ENCODE data around the gene C5orf15.
"Not testable (repeated sequence)": the region's sequence is repeated elsewhere in the genome, so short reads cannot be mapped to it uniquely, and the experiment has no call there.

C5orf15 gene

GRCh38 chr5:133993185-133993936 is 24.9 kb upstream of the C5orf15 start:
- DNase-seq = no peak

GRCh38 chr5:133992429-133993155 is 24.2 kb upstream of the C5orf15 start:
- no peak for DNase-seq

GRCh38 chr5:133991171-133991910 is 22.9 kb upstream of the C5orf15 start:
- DNase-seq = no peak

- DNase-seq = no peak
These were observed 22.0 kb upstream of the C5orf15 start for GRCh38 chr5:133990396-133990795.

- no peak for DNase-seq
These were observed 17.2 kb upstream of the C5orf15 start for GRCh38 chr5:133985540-133986180.

- DNase-seq = no peak
These were observed 15.2 kb upstream of the C5orf15 start for GRCh38 chr5:133983674-133984073.

GRCh38 chr5:133981714-133982113 is 13.3 kb upstream of the C5orf15 start:
- DNase-seq = no peak

- DNase-seq = no peak
These were observed 12.2 kb upstream of the C5orf15 start for GRCh38 chr5:133980652-133981051.

GRCh38 chr5:133978943-133979342 is 10.5 kb upstream of the C5orf15 start:
- DNase-seq = no peak

- no peak for DNase-seq
These were observed 9.4 kb upstream of the C5orf15 start for GRCh38 chr5:133977858-133978257.

GRCh38 chr5:133977161-133977787 is 8.8 kb upstream of the C5orf15 start:
- no peak for DNase-seq

GRCh38 chr5:133975546-133975945 is 7.1 kb upstream of the C5orf15 start:
- not testable (repeated sequence) for DNase-seq

- DNase-seq = no peak
These were observed 5.7 kb upstream of the C5orf15 start for GRCh38 chr5:133974142-133974541.

GRCh38 chr5:133970325-133970909 is 2.0 kb upstream of the C5orf15 start:
- DNase-seq = no peak

GRCh38 chr5:133969654-133970324 is 1.4 kb upstream of the C5orf15 start:
- no peak for DNase-seq

GRCh38 chr5:133967698-133968203 is 674 bp downstream of the C5orf15 start:
- DNase-seq = no peak

- no peak for DNase-seq
These were observed 1.3 kb downstream of the C5orf15 start for GRCh38 chr5:133967124-133967523.

GRCh38 chr5:133966090-133966489 is 2.3 kb downstream of the C5orf15 start:
- DNase-seq = no peak

GRCh38 chr5:133963493-133964128 is 4.8 kb downstream of the C5orf15 start:
- no peak for DNase-seq

GRCh38 chr5:133962801-133963476 is 5.5 kb downstream of the C5orf15 start:
- DNase-seq = no peak
